HG02798 (cell line): ENCODE measurements around the gene CBY1.

ENCODE experiments used
- ATAC-seq: cut with Tn5 transposase; IDR thresholded peaks from one replicate; pipeline ENCODE4 v1.9.1; 2021; ENCODE audit warnings: mild to moderate bottlenecking; ENCODE audit not compliant: unreplicated experiment, poor library complexity

CBY1 gene

GRCh38 chr22:38700270-38700788 is 43.9 kb downstream of the CBY1 start:
- ATAC-seq, result no peak

DNA sequence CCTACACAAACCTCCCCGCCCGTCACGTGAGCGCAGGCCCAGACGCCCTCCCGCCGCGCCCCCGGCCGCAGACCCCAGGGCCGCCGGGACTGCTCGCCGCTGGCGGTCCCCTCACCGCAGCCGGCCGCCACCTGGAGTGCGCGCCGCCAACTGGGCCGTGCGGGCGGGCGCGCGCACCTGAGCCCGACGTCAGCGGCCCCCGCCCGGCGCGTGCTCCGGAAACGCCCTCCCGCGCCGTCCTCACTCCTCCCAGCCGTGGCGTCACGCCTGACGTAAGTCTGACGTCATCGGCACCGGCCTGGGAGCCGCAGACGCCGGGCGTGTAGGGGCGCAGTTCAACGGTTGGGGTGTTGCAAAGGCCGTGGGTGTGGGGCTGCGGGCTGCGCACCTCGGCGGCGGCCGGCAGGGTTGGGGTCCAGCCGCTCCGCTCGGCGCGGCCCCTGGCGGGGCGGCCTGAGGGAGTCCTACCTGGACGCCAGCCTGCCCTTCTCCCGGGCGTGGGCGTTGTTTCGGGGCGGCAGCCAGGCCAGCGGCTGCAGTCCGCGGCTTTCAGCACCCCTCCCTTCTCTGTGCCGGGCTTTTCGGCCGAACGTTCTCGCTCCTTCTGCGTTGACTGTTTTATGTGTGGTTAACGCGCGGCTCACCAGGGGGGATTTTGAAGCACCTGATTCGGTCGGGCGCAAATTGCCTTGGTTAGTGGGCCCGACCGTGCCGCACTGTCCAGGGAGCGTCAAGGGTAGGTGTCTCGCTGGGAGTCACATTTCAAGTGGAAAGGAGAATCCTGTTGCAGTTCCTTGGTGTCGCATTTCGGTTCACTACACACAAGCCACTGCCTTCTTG is 44.6 kb downstream of the CBY1 start, which contains the start of gene JOSD1:
Gene JOSD1, minus strand, starts transcription at position 155 of the 840 bp plus-strand sequence. CDS start 956 bp downstream, outside the sequence.
- peak; percentile 46 for ATAC-seq

DNA sequence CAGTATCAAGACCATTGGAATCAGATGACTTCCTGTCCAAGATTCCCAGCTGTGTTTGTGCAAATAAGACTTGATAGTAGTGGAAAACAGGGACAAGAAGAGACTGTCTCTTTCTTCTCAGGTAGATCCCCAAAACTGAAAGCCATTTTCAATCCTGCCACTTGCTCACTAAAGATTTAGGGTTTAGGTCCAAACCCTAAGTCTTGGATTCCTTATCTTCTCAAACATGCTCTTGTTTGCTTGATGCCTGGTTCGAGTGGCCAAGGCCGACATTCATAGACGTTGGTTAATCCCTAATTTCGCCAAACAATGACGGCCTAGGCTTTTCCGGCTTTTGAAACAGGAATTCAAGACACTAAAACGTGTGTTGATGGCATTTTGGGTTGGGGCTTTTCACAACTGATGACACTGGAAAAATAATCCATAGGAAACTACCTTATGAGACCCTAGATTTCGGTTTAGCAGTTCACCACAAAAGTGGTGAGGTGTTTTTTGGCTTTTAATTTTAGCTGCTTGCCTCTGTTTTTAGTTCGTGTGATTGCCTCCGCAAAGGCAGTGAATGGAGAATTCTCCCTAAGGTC is 48.3 kb downstream of the CBY1 start:
- no peak for ATAC-seq

GRCh38 chr22:38705235-38706100 is 49.0 kb downstream of the CBY1 start, which contains the start of gene GTPBP1:
GTPBP1 (plus strand) TSS chr22:38705944; CDS start chr22:38705956, 12 bp downstream.
- peak; percentile 79 for ATAC-seq

DNA sequence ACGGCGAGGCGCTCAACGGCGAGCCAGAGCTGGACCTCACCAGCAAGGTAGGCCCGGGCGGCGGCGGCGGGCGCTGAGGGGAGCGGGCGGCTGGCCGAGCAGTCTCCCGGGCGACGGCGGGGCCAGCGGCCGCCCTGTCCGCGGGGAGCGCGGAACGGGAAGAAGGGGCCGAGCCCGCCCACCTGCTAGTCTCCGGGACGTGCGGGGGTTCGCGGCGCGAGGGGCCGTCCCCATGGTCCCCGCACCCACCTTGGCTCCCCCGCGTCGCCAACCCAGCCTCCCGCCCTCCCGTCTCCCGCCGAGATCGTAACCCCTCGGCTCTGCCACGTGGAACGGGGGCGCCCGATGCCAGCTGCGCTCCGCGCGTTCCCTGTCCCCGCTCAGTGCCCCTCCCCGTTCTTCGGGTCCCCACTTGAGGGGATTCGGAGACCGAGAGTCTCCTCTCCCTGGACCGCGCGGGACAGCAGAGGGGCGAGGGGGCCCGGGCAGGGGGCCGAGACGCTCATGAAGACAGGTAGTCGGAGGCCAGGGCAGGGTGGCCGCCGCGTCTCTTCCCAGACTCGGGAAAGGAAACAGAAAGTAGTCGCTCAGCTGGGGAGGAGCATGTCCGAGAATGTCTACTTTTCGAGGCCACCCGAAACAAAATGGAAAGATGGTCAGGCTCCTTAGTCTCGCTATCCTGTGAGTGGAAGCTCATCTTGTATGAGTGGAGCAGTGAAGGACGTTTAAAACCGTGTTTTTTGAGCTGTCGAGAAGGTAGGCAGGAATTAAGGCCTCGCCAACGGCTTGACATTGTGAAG is 49.9 kb downstream of the CBY1 start:
- ATAC-seq, result peak; percentile 2

GRCh38 chr22:38706901-38707195 is 50.4 kb downstream of the CBY1 start:
- no peak for ATAC-seq

DNA sequence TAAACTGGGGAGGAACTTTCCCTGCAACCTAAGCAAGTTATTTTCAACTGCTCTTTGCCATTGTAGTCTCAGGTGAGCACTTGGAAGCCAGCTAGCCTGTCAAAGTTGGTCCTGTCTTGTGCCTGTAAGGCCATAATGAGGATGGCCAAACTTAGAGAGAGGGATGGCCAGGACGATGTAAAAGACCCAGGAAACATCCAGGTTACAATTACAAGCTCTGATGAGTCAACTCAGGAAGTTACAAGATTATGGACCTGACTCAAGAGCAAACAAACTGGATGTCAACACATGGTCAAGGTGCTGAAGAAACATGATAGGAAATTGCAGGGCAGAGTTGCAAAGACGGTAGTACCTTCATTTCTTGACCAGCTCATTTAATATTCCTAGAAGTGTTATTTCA is 50.9 kb downstream of the CBY1 start:
- ATAC-seq, result no peak

GRCh38 chr22:38707984-38708383 is 51.5 kb downstream of the CBY1 start:
- no peak for ATAC-seq

DNA sequence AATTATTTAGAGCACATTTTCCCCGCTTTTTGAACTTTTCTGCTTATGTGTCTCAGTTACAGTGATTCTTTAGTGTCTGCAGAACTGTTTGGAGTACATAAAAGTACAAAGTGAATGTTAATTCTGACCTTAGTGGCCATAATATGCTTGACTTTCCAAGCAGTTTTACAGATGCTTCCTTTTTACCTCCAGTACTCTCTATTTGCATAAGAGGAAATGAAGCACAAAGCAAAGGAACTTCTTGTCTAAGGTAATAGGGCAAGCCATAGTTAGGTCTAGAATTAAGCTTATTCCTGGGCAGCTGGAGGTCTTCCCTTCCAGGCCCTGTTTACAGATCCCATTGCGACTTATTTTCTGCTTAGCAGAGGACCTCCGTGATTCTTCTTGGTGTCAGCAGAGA is 52.9 kb downstream of the CBY1 start:
- no peak for ATAC-seq

DNA sequence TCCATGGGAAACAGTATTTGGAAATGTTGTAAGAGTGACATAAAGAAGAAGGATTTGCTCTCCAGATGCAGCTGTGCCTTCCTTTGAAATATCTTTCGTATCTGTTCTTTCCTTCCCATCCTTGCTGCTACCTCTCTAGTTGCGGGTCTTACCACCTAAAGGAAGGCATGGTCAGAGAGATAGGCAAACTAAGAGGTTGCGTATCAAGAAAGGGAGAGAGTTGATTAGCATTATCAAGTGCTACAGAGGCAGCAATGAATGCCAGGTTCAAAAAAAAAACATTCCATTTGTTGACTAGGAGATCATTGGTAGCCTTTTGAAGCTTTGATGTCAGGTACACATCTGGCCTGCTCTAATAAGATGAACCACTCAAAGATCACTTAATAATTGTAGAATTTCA is 53.9 kb downstream of the CBY1 start:
- ATAC-seq, result no peak

- ATAC-seq, result no peak
Observed at GRCh38 chr22:38710866-38711265, 54.4 kb downstream of the CBY1 start.

DNA sequence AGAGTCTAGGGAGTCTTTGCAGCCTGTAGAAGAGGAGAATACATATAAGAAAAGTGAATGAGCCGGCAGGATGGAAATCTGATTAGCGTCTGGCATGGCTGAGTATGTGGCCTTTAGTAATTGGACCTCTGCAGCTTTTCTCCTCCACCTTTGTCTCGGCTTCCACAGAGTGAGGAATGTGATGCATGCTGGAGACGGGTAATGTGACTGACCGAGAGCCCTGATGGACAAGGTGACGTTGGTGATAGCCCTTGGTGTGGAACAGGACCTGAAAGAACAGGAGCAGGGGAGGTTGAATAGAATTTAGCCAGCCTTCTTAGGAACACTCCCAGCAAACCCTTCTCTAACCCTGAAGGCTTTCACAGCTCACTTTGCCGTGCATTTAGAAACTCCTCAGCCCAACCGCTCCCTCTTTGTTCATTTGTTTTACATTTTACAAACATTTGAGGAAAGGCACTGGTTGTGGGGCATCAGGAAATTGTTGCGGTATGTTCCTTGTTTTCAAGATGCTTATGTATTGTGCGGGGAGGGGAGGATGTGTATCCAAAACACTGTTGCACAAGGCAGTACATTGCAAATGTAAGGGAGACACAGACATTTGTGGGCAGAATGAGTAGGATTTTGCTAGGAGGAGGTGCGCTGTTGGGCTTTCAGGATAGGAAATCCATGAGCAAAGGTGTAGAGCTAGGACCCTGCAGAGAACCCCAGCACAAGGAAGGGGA is 56.2 kb downstream of the CBY1 start:
- no peak for ATAC-seq

DNA sequence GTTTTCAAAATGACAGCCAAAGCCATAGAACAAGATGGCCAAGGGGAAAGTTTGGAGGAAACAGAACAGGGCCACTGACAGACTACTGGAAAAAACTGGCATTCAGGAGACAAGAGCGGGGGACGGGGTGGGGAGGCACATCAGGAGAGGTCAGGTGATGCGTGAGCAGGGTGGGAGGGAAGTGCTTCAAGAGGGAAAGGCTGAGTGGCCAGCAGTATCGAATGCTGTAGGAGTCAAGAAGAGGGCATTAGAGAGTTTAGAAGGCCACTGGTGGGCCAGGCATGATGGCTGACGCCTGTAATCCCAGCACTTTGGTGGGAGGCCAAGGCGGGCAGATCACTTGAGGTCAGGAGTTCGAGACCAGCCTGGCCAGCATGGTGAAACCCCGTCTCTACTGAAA is 57.5 kb downstream of the CBY1 start:
- no peak for ATAC-seq

GRCh38 chr22:38715176-38715764 is 58.8 kb downstream of the CBY1 start:
- ATAC-seq, result no peak

DNA sequence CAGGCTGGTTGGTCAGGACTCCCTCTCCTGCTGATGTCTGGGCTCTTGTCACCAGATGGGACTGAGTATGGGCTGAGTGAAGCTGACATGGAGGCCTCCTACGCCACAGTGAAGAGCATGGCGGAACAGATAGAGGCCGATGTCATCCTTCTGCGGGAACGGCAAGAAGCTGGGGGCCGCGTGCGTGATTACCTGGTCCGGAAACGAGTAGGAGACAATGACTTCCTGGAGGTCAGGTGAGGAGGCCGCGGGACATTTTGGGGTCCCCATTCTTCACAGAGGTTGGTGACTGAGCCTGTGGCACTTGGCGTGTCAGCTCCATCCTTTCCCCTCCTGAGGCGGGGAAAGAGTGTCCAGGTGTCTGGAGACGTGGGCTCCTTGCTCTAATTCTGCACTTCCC is 59.4 kb downstream of the CBY1 start:
- ATAC-seq, result no peak

- no peak for ATAC-seq
Observed at GRCh38 chr22:38716271-38716670, 59.8 kb downstream of the CBY1 start.

DNA sequence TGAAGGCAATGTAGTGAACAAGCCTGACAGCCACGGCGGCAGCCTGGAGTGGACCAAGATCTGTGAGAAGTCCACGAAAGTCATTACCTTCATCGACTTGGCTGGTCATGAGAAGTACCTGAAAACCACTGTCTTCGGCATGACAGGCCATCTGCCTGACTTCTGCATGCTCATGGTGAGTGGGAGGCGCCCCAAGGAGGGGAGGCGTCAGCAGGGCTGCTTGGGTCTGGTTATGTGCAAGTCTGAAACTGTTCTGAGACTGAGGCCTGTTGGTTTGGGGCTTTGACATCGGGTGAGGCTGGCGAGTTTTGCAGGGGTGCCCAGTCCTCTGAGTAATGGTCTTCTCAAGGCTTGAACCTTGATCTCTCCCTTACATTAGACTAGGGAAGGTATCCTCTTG is 60.4 kb downstream of the CBY1 start:
- ATAC-seq, result no peak

GRCh38 chr22:38717244-38717643 is 60.8 kb downstream of the CBY1 start:
- ATAC-seq, result no peak

DNA sequence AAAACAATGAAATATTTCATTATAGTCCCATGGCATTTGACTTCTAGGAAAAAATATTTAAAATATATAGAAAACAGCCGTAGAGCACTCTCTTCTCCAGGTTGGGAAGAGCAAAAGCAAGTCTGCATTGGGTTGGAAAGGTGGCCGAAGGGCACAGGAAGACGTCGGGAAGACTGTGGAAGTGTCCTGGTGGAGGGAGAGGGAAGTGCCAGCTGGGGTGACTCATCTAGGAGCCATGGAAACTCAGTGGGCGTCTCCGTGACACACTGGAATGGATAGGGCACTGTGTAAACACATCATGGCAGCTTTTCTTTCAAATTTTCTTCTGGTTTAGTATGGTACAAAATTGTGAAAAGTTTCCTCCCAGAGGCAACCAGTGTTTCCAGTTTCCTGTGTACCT is 62.0 kb downstream of the CBY1 start:
- no peak for ATAC-seq
